ENCODE data around the gene TLE4. TPM values are rescaled to one million over a fixed set of nuclear protein-coding genes. Genes with fewer than 3 reads are reported as not detected.

Gene TLE4
- total RNA-seq, 1 donor from 2014 or later: 58.0 TPM

DNA sequence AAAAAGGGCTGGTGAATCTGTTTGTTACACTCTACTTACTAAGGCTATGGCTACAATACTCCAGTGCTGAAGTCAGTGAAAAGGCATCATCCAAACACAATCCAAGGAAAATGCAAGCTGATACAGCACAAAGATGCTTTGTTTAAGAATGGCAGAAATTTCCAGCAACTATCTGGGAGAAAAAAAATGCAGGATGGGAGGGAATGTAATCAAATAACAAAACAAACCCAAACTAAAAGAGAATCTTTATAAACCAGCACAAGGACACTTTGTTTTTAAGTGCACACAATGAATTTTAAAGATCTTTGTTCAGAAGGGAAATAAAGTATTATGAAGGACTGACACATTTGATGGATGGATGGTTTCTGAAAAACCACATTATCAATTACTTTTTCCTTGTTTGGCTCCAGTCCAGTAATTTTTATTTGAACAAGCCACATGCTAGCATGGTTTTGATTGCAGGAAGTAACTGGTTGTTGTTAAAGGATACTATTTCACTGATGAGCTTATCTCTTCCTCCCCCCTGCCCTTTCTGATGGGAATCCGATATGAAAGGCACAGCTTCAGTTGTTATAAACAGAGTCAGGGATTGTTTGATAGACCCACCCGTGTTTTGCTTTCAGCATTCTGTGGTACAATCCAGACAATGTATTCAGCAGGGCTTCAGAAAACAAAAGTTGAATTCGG is 12.1 kb upstream of the TLE4 start:
- Histone ChIP-seq H3K27me3 (peaks cover under 1% of the 10 kb centered on the region), H3K36me3 (no peaks in the 10 kb centered on the region), H3K27ac (no peak overlapping the region), H3K4me1 (no peaks in the 10 kb centered on the region), H3K4me3 (no peak overlapping the region), H3K9me3 (no peaks in the 10 kb centered on the region)
- TF ChIP-seq, protein P1, sequence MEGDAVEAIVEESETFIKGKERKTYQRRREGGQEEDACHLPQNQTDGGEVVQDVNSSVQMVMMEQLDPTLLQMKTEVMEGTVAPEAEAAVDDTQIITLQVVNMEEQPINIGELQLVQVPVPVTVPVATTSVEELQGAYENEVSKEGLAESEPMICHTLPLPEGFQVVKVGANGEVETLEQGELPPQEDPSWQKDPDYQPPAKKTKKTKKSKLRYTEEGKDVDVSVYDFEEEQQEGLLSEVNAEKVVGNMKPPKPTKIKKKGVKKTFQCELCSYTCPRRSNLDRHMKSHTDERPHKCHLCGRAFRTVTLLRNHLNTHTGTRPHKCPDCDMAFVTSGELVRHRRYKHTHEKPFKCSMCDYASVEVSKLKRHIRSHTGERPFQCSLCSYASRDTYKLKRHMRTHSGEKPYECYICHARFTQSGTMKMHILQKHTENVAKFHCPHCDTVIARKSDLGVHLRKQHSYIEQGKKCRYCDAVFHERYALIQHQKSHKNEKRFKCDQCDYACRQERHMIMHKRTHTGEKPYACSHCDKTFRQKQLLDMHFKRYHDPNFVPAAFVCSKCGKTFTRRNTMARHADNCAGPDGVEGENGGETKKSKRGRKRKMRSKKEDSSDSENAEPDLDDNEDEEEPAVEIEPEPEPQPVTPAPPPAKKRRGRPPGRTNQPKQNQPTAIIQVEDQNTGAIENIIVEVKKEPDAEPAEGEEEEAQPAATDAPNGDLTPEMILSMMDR (IDR thresholded peaks at IDR 0.05): no peak
- DNase-seq (ENCODE audit: low spot score in 2 of 2): no peak
- intact Hi-C loops (cut with DNase I): no loop called here

DNA sequence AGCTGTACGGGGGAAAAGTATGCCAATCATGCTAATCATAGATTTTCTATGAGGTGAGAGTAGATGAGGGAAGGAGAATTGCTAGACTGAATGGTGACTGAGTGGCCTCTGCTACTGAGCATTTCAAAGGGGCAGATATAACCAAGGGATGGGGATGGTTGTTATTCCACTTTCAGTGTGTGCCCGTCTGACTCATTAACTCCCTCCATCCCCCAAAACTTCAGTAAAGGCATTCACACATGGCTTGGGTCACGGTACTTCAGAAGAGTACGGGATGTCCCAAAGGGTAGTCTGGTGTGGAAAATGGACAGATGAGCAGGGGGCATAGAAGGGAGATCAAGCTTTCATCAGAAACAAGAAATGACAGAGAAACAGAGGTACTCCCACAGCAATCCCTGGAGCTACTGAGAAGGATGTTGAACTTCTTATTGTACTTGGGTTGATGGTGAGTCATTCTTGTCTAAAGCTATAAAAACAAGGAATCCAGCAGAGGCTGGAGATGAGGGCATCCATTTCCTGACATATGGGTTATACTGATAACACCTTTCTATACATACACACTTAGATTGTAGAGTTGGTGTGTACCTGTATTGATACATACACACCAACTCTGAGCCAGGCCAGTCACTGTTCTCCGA is 8.9 kb upstream of the TLE4 start:
- TF ChIP-seq, protein P1 (IDR thresholded peaks at IDR 0.05): no peak
- Histone ChIP-seq H3K27ac (no peak overlapping the region), H3K4me3 (no peak overlapping the region), H3K36me3 (no peaks in the 10 kb centered on the region), H3K4me1 (no peaks in the 10 kb centered on the region), H3K27me3 (peaks cover 5% of the 10 kb centered on the region), H3K9me3 (no peaks in the 10 kb centered on the region)
- DNase-seq (ENCODE audit: low spot score in 2 of 2): no peak
- intact Hi-C loops (cut with DNase I): no loop called here

DNA sequence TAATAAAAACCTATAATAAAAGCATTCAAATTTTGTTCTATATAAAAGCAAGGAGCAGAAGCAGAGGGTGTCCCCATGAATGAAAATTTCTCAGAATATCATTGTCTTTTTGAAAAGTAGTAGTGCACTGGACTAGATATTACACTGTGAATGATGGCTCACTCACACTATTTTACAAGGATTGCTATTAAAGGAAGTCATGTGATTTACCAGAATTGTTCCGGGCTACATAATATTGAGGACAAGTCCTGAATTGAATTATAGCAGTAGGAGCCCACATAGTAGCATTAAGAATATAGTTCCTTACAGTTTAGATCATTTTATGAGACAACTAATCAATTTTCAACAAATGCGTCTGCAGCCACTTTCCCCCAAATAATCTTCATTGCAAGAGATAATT is 7.7 kb upstream of the TLE4 start:
- no peaks in the 10 kb centered on the region for H3K36me3 ChIP-seq
- no peaks in the 10 kb centered on the region for H3K4me1 ChIP-seq
- intact Hi-C loops (cut with DNase I): no loop called here
- no peak for DNase-seq (ENCODE audit: low spot score in 2 of 2)
- H3K4me3 ChIP-seq: no peak overlapping the region
- TF ChIP-seq, protein P1 (IDR thresholded peaks at IDR 0.05): no peak
- H3K9me3 ChIP-seq: no peaks in the 10 kb centered on the region
- H3K27ac ChIP-seq: no peak overlapping the region
- H3K27me3 ChIP-seq: peaks cover 5% of the 10 kb centered on the region

DNA sequence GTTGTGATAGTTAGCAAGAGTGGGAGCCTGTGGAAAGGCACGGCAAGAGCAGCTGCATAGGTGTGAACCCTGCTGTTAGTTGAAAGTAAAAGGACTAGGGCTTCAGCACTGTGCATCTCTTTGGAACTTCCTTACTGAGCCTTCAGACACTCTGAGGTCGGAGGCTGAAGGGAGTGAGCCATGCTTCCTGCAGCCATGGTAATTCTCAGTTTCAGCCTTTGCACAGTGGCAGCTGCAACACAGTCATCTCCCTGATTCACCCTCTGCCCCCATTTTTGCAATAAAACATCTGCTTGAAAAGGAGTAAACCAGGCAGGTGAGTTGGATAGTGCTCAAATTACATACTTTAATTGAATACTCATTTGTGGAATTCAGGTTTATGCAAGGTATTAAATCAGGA is 6.5 kb upstream of the TLE4 start:
- Histone ChIP-seq H3K4me1 (peaks cover 0 to 4% of the 10 kb centered on the region in 2 donors), H3K27ac (no peak overlapping the region), H3K4me3 (no peak overlapping the region), H3K9me3 (no peaks in the 10 kb centered on the region), H3K27me3 (peaks cover 5% of the 10 kb centered on the region), H3K36me3 (no peaks in the 10 kb centered on the region)
- no peak for DNase-seq (ENCODE audit: low spot score in 2 of 2)
- intact Hi-C loops (cut with DNase I): no loop called here
- TF ChIP-seq, protein P1 (IDR thresholded peaks at IDR 0.05): no peak

DNA sequence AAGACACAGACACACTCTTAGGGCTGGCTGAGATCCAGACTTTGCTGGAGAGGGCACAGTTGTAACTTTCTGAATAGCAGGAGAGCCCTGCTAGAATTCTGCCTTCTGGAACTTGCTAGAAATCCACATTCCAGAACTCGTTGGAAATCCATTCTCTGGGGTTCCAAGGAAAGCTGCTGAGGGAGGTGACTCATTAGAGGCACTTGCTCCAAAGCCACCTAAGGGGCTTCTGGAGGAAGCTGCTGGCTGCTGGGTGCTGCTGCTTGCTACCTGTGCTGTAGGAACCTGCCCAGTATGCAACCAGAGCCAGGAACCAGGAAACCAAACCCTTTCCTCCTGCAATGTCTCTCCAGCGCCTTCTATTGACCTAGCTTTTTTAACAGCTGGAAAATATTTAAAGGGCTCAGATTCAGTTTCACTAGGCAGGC is 4.1 kb upstream of the TLE4 start:
- peaks cover 5% of the 10 kb centered on the region for H3K27me3 ChIP-seq
- no peak for DNase-seq (ENCODE audit: low spot score in 2 of 2)
- TF ChIP-seq, protein P1 (IDR thresholded peaks at IDR 0.05): no peak
- H3K27ac ChIP-seq: no peak overlapping the region
- H3K4me1 ChIP-seq: peaks cover 0 to 9% of the 10 kb centered on the region in 2 donors
- no peaks in the 10 kb centered on the region for H3K9me3 ChIP-seq
- intact Hi-C loops (cut with DNase I): no loop called here
- H3K4me3 ChIP-seq: no peak overlapping the region
- no peaks in the 10 kb centered on the region for H3K36me3 ChIP-seq

Measured in ascending aorta (tissue), 2 donors.